Activated T-cell treated with anti-CD3 and anti-CD28 coated beads for 24 hours (primary cell): ENCODE measurements around the gene NEURL1B.

Experiments used
- DNase-seq: peaks from one replicate; pipeline ENCODE4 v3.0.0-alpha.2; 2020; ENCODE audit warnings: low read depth

Gene NEURL1B

GRCh38 chr5:172610643-172611042 lies 30.4 kb upstream of the NEURL1B start:
- DNase-seq: no peak

DNA sequence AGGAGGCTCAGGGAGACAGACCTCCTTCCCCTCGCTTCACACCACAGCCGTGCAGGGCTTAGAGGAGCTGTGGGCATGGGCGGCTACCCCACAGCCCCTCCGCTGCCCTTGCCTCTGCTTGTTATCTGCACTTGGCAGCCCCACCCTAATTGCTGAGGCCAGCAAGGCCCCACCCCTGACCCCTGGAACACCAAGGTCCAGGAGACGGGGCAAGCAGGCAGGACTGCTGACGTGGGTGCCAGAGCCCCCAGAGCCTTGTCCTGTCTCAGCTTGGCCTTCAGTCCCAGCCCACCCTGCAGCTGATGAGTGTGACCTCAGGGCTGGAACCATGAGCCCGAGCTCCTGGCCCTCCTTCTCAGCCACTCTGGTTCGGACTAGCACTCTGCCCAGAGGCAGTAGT lies 29.1 kb upstream of the NEURL1B start:
- DNase-seq: no peak

- no peak for DNase-seq
These were observed 28.3 kb upstream of the NEURL1B start for GRCh38 chr5:172612771-172613170.

GRCh38 chr5:172616136-172616535 lies 24.9 kb upstream of the NEURL1B start:
- DNase-seq: no peak

GRCh38 chr5:172616730-172617129 lies 24.3 kb upstream of the NEURL1B start:
- no peak for DNase-seq

GRCh38 chr5:172617817-172618216 lies 23.2 kb upstream of the NEURL1B start:
- no peak for DNase-seq

GRCh38 chr5:172618574-172619365 lies 22.3 kb upstream of the NEURL1B start:
- DNase-seq: no peak

DNA sequence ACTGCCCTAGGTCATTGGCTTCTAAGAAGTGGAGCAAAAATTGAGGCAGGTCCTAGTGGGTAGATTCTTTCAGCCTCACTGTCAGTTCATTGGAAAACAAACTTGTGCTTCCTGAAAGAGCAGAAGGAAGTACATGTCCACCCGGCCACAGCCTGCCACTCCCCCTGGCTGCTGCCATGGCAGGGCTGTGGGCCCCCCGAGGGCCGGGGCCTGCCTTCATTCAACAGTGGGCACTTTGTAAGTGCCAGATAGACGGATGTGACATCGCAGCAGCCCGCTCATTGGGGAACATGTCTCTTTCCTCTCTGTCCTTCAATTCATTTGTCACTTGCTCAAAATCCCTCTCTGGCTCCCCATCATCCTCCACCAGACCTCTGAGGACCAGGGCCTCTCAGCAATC lies 20.6 kb upstream of the NEURL1B start:
- DNase-seq: no peak

GRCh38 chr5:172622091-172623046 lies 18.7 kb upstream of the NEURL1B start:
- no peak for DNase-seq

GRCh38 chr5:172623313-172623980 lies 17.6 kb upstream of the NEURL1B start:
- no peak for DNase-seq

DNA sequence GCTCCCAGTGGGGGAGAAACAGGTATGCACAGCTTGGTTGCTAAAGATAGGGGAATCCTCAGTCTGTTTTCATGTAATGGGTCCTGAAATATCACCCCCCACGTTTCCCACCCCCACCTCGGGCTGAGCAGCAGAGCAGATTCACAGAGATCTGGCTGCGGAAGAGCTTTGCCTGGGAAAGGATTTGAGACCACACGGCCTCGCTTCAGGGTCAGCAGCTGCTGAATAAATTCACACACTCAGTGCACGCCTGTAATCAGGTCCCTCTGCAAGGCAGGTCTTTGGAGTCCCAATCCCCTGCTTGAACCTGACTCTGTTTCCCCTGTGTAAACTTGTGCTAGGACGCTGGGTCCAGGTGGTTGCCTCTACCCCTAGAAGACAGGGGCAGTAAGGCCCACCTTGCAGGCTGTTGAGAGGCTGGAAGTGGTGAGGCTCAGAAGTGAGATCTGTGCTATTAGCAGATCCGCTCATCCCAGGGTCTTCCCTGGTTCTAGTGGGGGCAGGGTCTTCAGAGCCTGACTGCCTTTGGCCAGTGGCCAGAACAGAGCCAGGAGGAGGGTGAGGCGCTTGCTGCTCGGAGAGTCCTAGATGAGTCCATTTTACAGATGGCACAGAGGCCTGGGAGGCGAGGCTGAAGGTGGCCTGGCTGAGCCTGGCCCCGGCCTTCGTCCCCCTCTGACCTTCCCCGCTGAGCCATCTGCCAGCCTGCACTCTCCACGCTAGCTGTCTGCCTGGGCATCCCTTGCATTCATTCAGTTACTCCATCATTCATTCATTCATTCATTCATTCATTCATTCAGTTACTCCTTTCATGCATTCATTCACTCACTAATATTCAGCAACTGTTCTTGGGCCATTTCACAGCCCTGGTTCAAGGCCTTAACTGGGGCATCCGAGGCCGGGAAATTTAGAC lies 16.7 kb upstream of the NEURL1B start:
- DNase-seq: no peak

DNA sequence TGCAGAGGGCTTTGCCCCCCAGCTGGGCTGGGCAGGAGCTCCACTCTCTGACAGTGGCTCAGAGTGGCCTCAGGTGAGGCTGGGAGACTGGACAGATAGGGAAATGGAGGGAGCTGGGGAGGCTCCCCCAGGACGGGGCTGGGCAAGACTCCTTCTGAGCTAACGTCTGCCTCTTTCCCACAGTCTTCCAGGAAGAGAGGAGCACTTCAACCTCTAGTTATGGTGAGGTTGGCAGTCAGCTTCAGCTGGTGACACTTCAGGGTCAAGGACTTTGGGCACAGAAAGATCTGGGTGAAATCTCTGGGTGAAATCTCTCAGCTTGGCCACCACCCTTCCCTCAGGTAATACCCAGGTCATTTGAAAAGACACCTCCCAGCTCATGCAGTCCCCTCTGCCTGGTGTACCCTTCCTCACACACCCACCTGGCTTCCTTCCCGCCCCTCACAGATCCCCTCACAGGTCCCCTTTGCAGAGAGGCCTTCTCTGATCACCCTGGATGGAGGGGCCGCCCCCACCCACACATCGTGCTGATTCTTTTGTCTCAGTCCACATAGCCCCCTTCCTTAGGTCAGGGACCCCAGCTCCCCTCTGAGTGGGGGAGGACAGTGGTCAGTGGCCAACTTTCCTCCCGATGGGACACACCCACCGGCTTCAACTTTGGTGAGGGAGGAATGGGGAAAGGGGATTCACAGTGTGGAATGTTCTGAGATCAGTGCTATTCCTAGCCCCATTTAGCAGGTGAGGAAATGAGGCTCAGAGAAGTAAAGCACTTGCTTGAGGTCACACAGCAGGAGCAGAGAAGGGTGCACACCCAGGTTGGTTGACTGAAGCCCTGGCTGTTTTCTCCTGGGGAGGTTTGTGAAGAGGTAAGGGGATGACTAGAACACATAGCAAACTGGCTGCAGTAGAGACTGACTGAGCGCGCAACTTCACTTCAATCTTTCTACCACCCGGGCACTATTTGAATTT lies 15.8 kb upstream of the NEURL1B start:
- no peak for DNase-seq

- no peak for DNase-seq
These were observed 15.0 kb upstream of the NEURL1B start for GRCh38 chr5:172626031-172626581.

DNA sequence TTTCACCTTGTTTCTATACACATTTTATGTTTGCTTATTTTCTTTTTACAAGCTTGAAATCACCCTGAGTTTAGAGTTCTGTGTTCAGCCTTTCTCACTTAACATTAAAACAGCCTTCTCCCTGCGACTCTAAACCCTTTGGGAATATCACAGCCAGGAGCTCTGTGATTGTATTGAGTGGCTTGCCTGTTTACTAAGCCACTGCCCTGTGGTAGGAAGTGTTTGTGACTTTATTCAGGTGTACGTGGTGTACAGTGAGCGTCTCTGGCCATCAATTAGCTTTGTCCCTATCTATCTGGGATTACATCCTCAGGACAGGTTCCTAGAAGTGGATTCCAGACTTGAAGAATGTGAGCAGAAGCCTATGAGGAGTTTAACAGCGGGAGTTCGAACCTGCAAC lies 11.0 kb upstream of the NEURL1B start:
- DNase-seq: no peak

DNA sequence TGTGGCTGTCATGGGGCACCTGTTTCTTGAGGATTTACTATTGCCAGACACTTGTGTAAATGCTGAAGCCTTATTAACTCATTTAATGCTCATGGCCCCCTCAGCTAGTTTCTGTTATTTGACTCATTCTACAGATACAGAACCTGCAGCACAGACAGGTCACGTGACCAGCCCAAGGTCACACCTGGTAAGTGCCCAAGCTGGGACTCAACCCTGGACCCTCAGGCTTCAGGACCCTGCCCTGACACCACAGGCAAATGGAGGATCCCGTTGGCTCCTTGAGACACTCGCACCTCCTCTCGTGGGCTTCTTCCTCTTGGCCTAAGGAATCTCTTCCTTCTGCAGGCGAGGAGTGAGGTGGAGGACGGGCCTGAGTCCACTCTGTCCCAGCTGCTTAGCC lies 10.6 kb upstream of the NEURL1B start:
- DNase-seq: no peak

DNA sequence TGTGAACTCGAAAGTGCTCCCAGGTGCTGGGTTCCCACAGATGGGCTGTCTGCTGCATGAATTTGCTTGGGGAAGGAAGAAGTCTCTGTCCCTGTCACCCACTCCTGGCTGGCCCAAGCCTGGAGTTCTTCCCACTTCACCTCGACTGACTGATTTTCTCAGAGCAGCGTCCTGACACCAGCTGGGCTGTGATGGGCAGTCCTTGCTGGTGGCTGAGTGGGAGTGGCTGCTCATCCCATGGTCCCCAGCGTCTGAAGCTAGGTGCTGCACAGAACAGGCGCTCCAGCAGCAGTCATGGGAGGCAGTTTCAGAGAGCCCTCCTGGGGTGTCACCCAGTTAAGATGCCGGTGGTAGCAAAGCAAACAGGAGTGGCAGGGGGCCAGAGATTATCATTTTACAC lies 10.1 kb upstream of the NEURL1B start:
- DNase-seq: no peak

- no peak for DNase-seq
These were observed 8.5 kb upstream of the NEURL1B start for GRCh38 chr5:172632346-172633092.

- no peak for DNase-seq
These were observed 7.6 kb upstream of the NEURL1B start for GRCh38 chr5:172633403-172633970.
